Activated B cell treated with CpG ODN at 0.5 μM for 24 hours (primary cell): Measurements from ENCODE around the gene OPN1LW. TPM values are rescaled to one million over a fixed set of nuclear protein-coding genes. Genes with fewer than 3 reads are reported as not detected.
"Not testable (repeated sequence)": the region's sequence is repeated elsewhere in the genome, so short reads cannot be mapped to it uniquely, and the experiment has no call there.

ENCODE experiments used
- ATAC-seq: fragments of 200-7000 bp; cut with Tn5 transposase; one replicate; pipeline ENCODE4 v1.10.0; 2021; ENCODE audit warnings: low read depth, mild to moderate bottlenecking, moderate library complexity
- CTCF ChIA-PET: fragments of 350-600 bp; sonication (Branson Sonifier 250); formaldehyde crosslinking; loops from one replicate; lab custom pipeline; 2021; ENCODE audit warnings: antibody characterized with exemption; lab: Charles Lee
- POLR2A ChIA-PET: fragments of 350-600 bp; sonication (Branson Sonifier 250); formaldehyde crosslinking; loops from one replicate; lab custom pipeline; 2021; ENCODE audit warnings: antibody characterized with exemption; lab: Charles Lee
- DNase-seq: peaks from one replicate; pipeline ENCODE4 v3.0.0; 2022
- H3K27ac Mint-ChIP-seq: one replicate; pipeline ENCODE4 v1.8.0; 2020; ENCODE audit warnings: mixed read lengths
- H3K27me3 Mint-ChIP-seq: one replicate; pipeline ENCODE4 v1.8.0; 2021; ENCODE audit warnings: mixed read lengths
- H3K36me3 Mint-ChIP-seq: one replicate; pipeline ENCODE4 v1.8.0; 2021; ENCODE audit warnings: low read depth, mixed read lengths
- H3K4me1 Mint-ChIP-seq: one replicate; pipeline ENCODE4 v1.8.0; 2021; ENCODE audit warnings: mixed read lengths
- H3K4me3 Mint-ChIP-seq: one replicate; pipeline ENCODE4 v1.8.0; 2020; ENCODE audit warnings: mild to moderate bottlenecking, mixed read lengths
- H3K9me3 Mint-ChIP-seq: one replicate; pipeline ENCODE4 v1.8.0; 2020; ENCODE audit warnings: mixed read lengths
- intact Hi-C: fragments of 100-400 bp; cut with micrococcal nuclease; formaldehyde crosslinking; loops from one replicate; pipeline ENCODE4 v1.15.1; 2024
- total RNA-seq: library from RNA; stranded (reverse); gene quantifications from 2 replicates; pipeline ENCODE4 v1.2.3, GENCODE V29; 2022

Gene OPN1LW
- total RNA-seq, 1 donor from 2014 or later: not detected

GRCh38 chrX:154168384-154168783 lies 24.3 kb downstream of the OPN1LW start:
- H3K9me3 Mint-ChIP-seq, H3K27ac Mint-ChIP-seq, H3K4me1 Mint-ChIP-seq, H3K4me3 Mint-ChIP-seq, intact Hi-C loops, H3K27me3 Mint-ChIP-seq, POLR2A ChIA-PET, CTCF ChIA-PET, ATAC-seq, DNase-seq, H3K36me3 Mint-ChIP-seq: not testable (repeated sequence)

- H3K9me3 Mint-ChIP-seq, DNase-seq, POLR2A ChIA-PET, intact Hi-C loops, H3K36me3 Mint-ChIP-seq, H3K4me3 Mint-ChIP-seq, H3K27me3 Mint-ChIP-seq, H3K4me1 Mint-ChIP-seq, CTCF ChIA-PET, H3K27ac Mint-ChIP-seq: not testable (repeated sequence)
- ATAC-seq: peak; percentile 95
Observed at GRCh38 chrX:154172535-154172943, 28.5 kb downstream of the OPN1LW start.

- H3K36me3 Mint-ChIP-seq, ATAC-seq, POLR2A ChIA-PET, DNase-seq, H3K27ac Mint-ChIP-seq, H3K4me3 Mint-ChIP-seq, CTCF ChIA-PET, H3K9me3 Mint-ChIP-seq, intact Hi-C loops, H3K4me1 Mint-ChIP-seq, H3K27me3 Mint-ChIP-seq: not testable (repeated sequence)
Observed at GRCh38 chrX:154174356-154174755, 30.3 kb downstream of the OPN1LW start.

- H3K4me1 Mint-ChIP-seq, H3K36me3 Mint-ChIP-seq, H3K27ac Mint-ChIP-seq, DNase-seq, ATAC-seq, intact Hi-C loops, H3K27me3 Mint-ChIP-seq, CTCF ChIA-PET, POLR2A ChIA-PET, H3K4me3 Mint-ChIP-seq, H3K9me3 Mint-ChIP-seq: not testable (repeated sequence)
Observed at GRCh38 chrX:154182296-154182695, 38.3 kb downstream of the OPN1LW start, which contains the start of gene OPN1MW. TSS of gene OPN1MW (plus strand) at chrX:154182596. CDS start at chrX:154182678, 82 bp downstream.

GRCh38 chrX:154183794-154184193 lies 39.8 kb downstream of the OPN1LW start:
- CTCF ChIA-PET, H3K27ac Mint-ChIP-seq, H3K4me1 Mint-ChIP-seq, H3K27me3 Mint-ChIP-seq, ATAC-seq, POLR2A ChIA-PET, H3K36me3 Mint-ChIP-seq, DNase-seq, H3K4me3 Mint-ChIP-seq, intact Hi-C loops, H3K9me3 Mint-ChIP-seq: not testable (repeated sequence)

- DNase-seq, H3K36me3 Mint-ChIP-seq, POLR2A ChIA-PET, H3K4me1 Mint-ChIP-seq, ATAC-seq, H3K27me3 Mint-ChIP-seq, H3K27ac Mint-ChIP-seq, CTCF ChIA-PET, H3K9me3 Mint-ChIP-seq, H3K4me3 Mint-ChIP-seq, intact Hi-C loops: not testable (repeated sequence)
Observed at GRCh38 chrX:154192846-154193245, 48.8 kb downstream of the OPN1LW start.

GRCh38 chrX:154194316-154194715 lies 50.3 kb downstream of the OPN1LW start:
- H3K4me1 Mint-ChIP-seq, POLR2A ChIA-PET, H3K36me3 Mint-ChIP-seq, CTCF ChIA-PET, ATAC-seq, intact Hi-C loops, H3K27ac Mint-ChIP-seq, DNase-seq, H3K27me3 Mint-ChIP-seq, H3K4me3 Mint-ChIP-seq, H3K9me3 Mint-ChIP-seq: not testable (repeated sequence)

GRCh38 chrX:154196466-154196865 lies 52.4 kb downstream of the OPN1LW start:
- POLR2A ChIA-PET, H3K36me3 Mint-ChIP-seq, H3K4me3 Mint-ChIP-seq, H3K27ac Mint-ChIP-seq, ATAC-seq, H3K9me3 Mint-ChIP-seq, CTCF ChIA-PET, intact Hi-C loops, H3K4me1 Mint-ChIP-seq, DNase-seq, H3K27me3 Mint-ChIP-seq: not testable (repeated sequence)

Other genes starting within 250 kb of the OPN1LW start
- not detected in 2 replicates for gene AVPR2, start 239.6 kb upstream of the OPN1LW start, total RNA-seq
- 151 and 158 TPM in 2 replicates for gene ARHGAP4, start 218.0 kb upstream of the OPN1LW start, total RNA-seq
- gene NAA10, start 209.2 kb upstream of the OPN1LW start, total RNA-seq: 94.8 and 109 TPM in 2 replicates
- 14.5 and 20.2 TPM in 2 replicates for gene RENBP, start 199.6 kb upstream of the OPN1LW start, total RNA-seq
- 72.5 and 79.4 TPM in 2 replicates for gene HCFC1, start 172.4 kb upstream of the OPN1LW start, total RNA-seq
- gene TMEM187, start 171.5 kb upstream of the OPN1LW start, total RNA-seq: 2.0 and 2.9 TPM in 2 replicates
- 134 and 146 TPM in 2 replicates for gene IRAK1, start 124.3 kb upstream of the OPN1LW start, total RNA-seq
- 56.8 and 69.0 TPM in 2 replicates for gene MECP2, start 46.5 kb upstream of the OPN1LW start, total RNA-seq
- gene OPN1MW, start 38.4 kb downstream of the OPN1LW start, total RNA-seq: not detected in 2 replicates
- not detected in 2 replicates for gene OPN1MW2, start 75.5 kb downstream of the OPN1LW start, total RNA-seq
- not detected in 2 replicates for gene OPN1MW3, start 113.3 kb downstream of the OPN1LW start, total RNA-seq
- not detected in 2 replicates for gene TEX28, start 150.9 kb downstream of the OPN1LW start, total RNA-seq
- not detected in 2 replicates for gene TKTL1, start 151.6 kb downstream of the OPN1LW start, total RNA-seq
- gene FLNA, start 230.4 kb downstream of the OPN1LW start, total RNA-seq: 605 and 679 TPM in 2 replicates
- gene EMD, start 235.1 kb downstream of the OPN1LW start, total RNA-seq: 68.4 and 70.2 TPM in 2 replicates